Caco-2 (cell line): Measurements from ENCODE around the gene SLC37A1. TPM values are rescaled to one million over a fixed set of nuclear protein-coding genes. Genes with fewer than 3 reads are reported as not detected.

Experiments used
- BruUV-seq: library from RNA; stranded (reverse); fragments of 400-500 nt; replicated peaks from 2 replicates; lab custom pipeline; 2021; lab: Mats Ljungman, UMichigan
- CTCF ChIA-PET: fragments of 300-600 bp; sonication (Branson Sonifier 250); formaldehyde crosslinking; loops from one replicate; lab custom pipeline; 2022; ENCODE audit warnings: antibody characterized with exemption; lab: Charles Lee
- POLR2A ChIA-PET: fragments of 300-600 bp; sonication (Branson Sonifier 250); formaldehyde crosslinking; loops from one replicate; lab custom pipeline; 2022; ENCODE audit warnings: antibody characterized with exemption; lab: Charles Lee
- DNase-seq, 2 experiments: peaks; one replicate each; pipeline versions ENCODE4 v3.0.0 to v3.0.0-alpha.2; 2020 to 2022
- H3K27me3 ChIP-seq: replicated peaks from 2 replicates; pipeline ENCODE4 v1.6.0; 2011; ENCODE audit warnings: low read length; ENCODE audit not compliant: control insufficient read depth, insufficient read depth
- H3K36me3 ChIP-seq: 2 replicates; pipeline ENCODE4 v1.5.1; 2011; ENCODE audit warnings: low read length; ENCODE audit not compliant: control insufficient read depth, insufficient read depth
- H3K4me1 ChIP-seq: fragments of 250-450 bp; sonication (Bioruptor Pico); 2 replicates; pipeline ENCODE4 v1.5.1; 2020; ENCODE audit warnings: mild to moderate bottlenecking
- H3K4me3 ChIP-seq: 2 replicates; pipeline ENCODE4 v1.5.1; 2011; ENCODE audit warnings: low read depth, mild to moderate bottlenecking, control low read depth, low read length
- H3K9me3 ChIP-seq: fragments of 250-450 bp; sonication (Bioruptor Pico); 2 replicates; pipeline ENCODE4 v1.5.1; 2020; ENCODE audit warnings: mild to moderate bottlenecking, moderate library complexity
- H3K27ac Mint-ChIP-seq: one replicate; pipeline ENCODE4 v1.8.0; 2022; ENCODE audit warnings: mixed read lengths; ENCODE audit not compliant: unreplicated experiment
- H3K27me3 Mint-ChIP-seq: one replicate; pipeline ENCODE4 v1.8.0; 2022; ENCODE audit warnings: mixed read lengths; ENCODE audit not compliant: insufficient read depth, unreplicated experiment
- H3K36me3 Mint-ChIP-seq: one replicate; pipeline ENCODE4 v1.8.0; 2022; ENCODE audit warnings: mild to moderate bottlenecking, mixed read lengths; ENCODE audit not compliant: insufficient read depth, unreplicated experiment
- H3K4me1 Mint-ChIP-seq: one replicate; pipeline ENCODE4 v1.8.0; 2022; ENCODE audit warnings: low read depth, mixed read lengths; ENCODE audit not compliant: unreplicated experiment
- H3K4me3 Mint-ChIP-seq: one replicate; pipeline ENCODE4 v1.8.0; 2022; ENCODE audit warnings: mild to moderate bottlenecking, moderate library complexity, mixed read lengths; ENCODE audit not compliant: unreplicated experiment
- H3K9me3 Mint-ChIP-seq: one replicate; pipeline ENCODE4 v1.8.0; 2022; ENCODE audit warnings: mixed read lengths; ENCODE audit not compliant: unreplicated experiment
- intact Hi-C: fragments of 100-400 bp; cut with micrococcal nuclease; formaldehyde crosslinking; loops from one replicate; pipeline ENCODE4 v1.10.0; 2022; ENCODE audit not compliant: unreplicated experiment
- total RNA-seq: library from RNA; stranded (reverse); gene quantifications from 2 replicates; pipeline ENCODE4 v1.2.3, GENCODE V29; 2022
- TF ChIP-seq, protein P1 (sequence below), 2 experiments: fragments of 200-600 bp in 1 of 2; IDR thresholded peaks; 1 replicate in 1 of 2; 2 replicates in 1 of 2; pipeline versions ENCODE4 v1.5.1 to v1.8.0; 2011 to 2022; ENCODE audit warnings: antibody characterized with exemption in 1 of 2, control low read depth in 1 of 2, inconsistent platforms in 1 of 2, low read depth in 1 of 2, low read length in 1 of 2, mild to moderate bottlenecking in 1 of 2, moderate library complexity in 1 of 2; ENCODE audit not compliant: insufficient read depth in 1 of 2, severe bottlenecking in 1 of 2, unreplicated experiment in 1 of 2

The SLC37A1 gene
- total RNA-seq, 1 experiment from 2014 or later, result 9.8 TPM

DNA sequence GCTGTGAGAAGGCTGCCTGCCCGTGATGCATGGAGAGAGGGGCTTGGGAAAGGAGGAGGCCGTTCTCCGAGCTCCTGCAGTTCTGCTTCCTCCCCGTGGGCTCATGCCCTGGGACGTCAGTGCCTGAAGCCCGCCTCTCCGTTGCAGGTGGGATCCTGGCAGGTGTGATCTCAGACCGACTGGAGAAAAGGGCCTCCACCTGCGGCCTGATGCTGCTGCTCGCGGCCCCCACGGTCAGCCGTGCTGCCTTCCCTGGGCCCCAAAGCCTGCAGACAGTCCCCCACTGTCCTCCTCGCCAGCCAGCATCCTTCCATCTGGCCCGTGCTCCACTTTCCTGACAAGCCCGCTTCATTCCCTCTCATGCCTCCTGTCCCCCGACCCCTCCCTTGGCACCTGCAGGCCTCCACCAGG lies 50.9 kb downstream of the SLC37A1 start:
- H3K4me1 Mint-ChIP-seq, result no peaks in the 10 kb centered on the region

DNA sequence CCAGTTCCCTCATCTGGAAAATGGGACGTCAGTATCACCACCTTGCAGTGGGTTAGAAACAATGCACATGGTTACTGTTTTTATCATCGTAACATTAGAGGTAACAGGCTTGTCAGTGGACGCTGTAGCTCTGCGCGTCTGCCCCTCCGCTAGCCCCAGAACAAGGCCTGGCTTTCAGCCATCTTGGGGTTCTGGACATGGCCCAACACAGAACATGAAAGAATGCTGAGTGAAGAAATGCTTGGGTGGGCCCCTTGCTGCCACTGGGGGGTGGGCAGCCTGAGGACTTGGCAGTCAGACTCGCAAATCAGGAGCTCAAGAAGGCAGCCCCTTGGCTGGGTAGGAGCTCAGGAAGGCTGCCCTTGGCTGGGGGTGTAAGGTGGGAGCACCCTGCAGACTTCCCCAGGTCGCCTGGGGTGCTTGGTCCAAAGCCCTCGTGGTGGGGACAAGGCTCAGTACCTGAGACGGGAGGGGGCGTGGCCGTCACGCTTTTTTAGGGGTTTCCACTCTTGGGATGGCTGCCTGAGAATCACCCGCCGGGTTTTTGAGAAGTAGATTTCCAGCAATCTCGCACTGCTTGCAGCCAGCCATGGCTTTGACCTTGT lies 51.7 kb downstream of the SLC37A1 start:
- no peaks in the 10 kb centered on the region for H3K4me1 Mint-ChIP-seq
- ChIA-PET CTCF (no interaction called here), POLR2A (no interaction called here)
- no peaks in the 10 kb centered on the region for H3K36me3 ChIP-seq
- H3K4me3 ChIP-seq, result no peak overlapping the region
- no peaks in the 10 kb centered on the region for H3K27me3 Mint-ChIP-seq
- peak in 1 of 2 experiments; percentile 12 for DNase-seq
- no peak overlapping the region for H3K27ac Mint-ChIP-seq
- peaks cover 5% of the 10 kb centered on the region for H3K36me3 Mint-ChIP-seq
- BruUV-seq, result no TSS peak
- intact Hi-C loops, result no loop called here
- TF ChIP-seq, protein P1, sequence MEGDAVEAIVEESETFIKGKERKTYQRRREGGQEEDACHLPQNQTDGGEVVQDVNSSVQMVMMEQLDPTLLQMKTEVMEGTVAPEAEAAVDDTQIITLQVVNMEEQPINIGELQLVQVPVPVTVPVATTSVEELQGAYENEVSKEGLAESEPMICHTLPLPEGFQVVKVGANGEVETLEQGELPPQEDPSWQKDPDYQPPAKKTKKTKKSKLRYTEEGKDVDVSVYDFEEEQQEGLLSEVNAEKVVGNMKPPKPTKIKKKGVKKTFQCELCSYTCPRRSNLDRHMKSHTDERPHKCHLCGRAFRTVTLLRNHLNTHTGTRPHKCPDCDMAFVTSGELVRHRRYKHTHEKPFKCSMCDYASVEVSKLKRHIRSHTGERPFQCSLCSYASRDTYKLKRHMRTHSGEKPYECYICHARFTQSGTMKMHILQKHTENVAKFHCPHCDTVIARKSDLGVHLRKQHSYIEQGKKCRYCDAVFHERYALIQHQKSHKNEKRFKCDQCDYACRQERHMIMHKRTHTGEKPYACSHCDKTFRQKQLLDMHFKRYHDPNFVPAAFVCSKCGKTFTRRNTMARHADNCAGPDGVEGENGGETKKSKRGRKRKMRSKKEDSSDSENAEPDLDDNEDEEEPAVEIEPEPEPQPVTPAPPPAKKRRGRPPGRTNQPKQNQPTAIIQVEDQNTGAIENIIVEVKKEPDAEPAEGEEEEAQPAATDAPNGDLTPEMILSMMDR (IDR thresholded peaks at IDR 0.05; ENCODE audit: insufficient read depth in 1 of 2, low read depth in 1 of 2, low read length in 1 of 2, severe bottlenecking in 1 of 2, unreplicated experiment in 1 of 2), result no peak
- H3K9me3 Mint-ChIP-seq, result no peaks in the 10 kb centered on the region
- H3K27me3 ChIP-seq, result no peaks in the 10 kb centered on the region
- no peak overlapping the region for H3K4me3 Mint-ChIP-seq
- no peaks in the 10 kb centered on the region for H3K9me3 ChIP-seq
- no peaks in the 10 kb centered on the region for H3K4me1 ChIP-seq

More for the DNA sequence above, 50.9 kb downstream of the SLC37A1 start:
- ChIA-PET CTCF (no interaction called here), POLR2A (no interaction called here)
- Mint-ChIP-seq H3K36me3 (peaks cover 10% of the 10 kb centered on the region), H3K27ac (no peak overlapping the region), H3K27me3 (no peaks in the 10 kb centered on the region), H3K9me3 (no peaks in the 10 kb centered on the region), H3K4me3 (no peak overlapping the region)
- TF ChIP-seq, protein P1 (IDR thresholded peaks at IDR 0.05; ENCODE audit: insufficient read depth in 1 of 2, low read depth in 1 of 2, low read length in 1 of 2, severe bottlenecking in 1 of 2, unreplicated experiment in 1 of 2), result no peak
- Histone ChIP-seq H3K9me3 (no peaks in the 10 kb centered on the region), H3K4me3 (no peak overlapping the region), H3K4me1 (no peaks in the 10 kb centered on the region), H3K27me3 (no peaks in the 10 kb centered on the region), H3K36me3 (no peaks in the 10 kb centered on the region)
- peak in 1 of 2 experiments; percentile 30 for DNase-seq
- intact Hi-C loops, result no loop called here
- BruUV-seq, result no TSS peak

DNA sequence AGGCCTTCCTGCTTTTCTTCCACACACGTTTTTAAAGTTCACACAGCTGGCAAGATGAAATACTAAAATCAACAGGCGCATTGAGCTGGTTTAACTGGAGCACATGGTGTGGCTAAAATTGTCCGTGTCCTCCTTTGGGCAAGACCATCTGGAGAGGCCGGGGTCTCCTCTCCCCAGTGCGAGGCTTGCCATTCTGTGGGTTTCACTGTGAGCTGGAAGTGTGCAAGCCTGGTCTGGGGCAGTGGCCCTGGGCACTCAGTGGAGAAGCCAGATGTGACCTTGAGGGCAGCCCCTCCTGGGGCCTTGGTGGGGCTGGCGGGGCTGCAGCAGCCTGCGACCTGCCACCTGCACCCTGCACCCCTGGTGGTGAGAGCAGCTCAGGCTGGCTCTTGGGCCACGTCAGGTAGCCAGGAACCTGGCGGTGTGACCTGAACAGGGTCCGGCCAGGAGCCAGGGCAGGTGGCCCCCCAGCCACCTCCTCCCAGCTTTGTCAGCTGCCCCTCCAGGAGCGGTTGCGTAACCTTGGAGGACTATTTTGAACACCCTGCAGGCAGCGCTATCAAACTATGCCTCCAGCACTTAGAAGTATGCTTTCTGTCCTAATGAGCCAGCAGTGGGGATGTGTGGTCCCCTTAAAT lies 52.4 kb downstream of the SLC37A1 start:
- TF ChIP-seq, protein P1 (IDR thresholded peaks at IDR 0.05; ENCODE audit: insufficient read depth in 1 of 2, low read depth in 1 of 2, low read length in 1 of 2, severe bottlenecking in 1 of 2, unreplicated experiment in 1 of 2), result no peak

More for the DNA sequence above, 52.4 kb downstream of the SLC37A1 start:
- BruUV-seq, result no TSS peak
- POLR2A ChIA-PET, result no interaction called here
- no peak overlapping the region for H3K27ac Mint-ChIP-seq
- peaks cover under 1% of the 10 kb centered on the region for H3K36me3 Mint-ChIP-seq
- intact Hi-C loops, result no loop called here
- Histone ChIP-seq H3K36me3 (no peaks in the 10 kb centered on the region), H3K4me1 (no peaks in the 10 kb centered on the region), H3K4me3 (no peak overlapping the region), H3K27me3 (no peaks in the 10 kb centered on the region), H3K9me3 (no peaks in the 10 kb centered on the region)
- CTCF ChIA-PET, result no interaction called here
- no peaks in the 10 kb centered on the region for H3K27me3 Mint-ChIP-seq
- no peaks in the 10 kb centered on the region for H3K9me3 Mint-ChIP-seq
- peak in 1 of 2 experiments; percentile 1 for DNase-seq
- H3K4me1 Mint-ChIP-seq, result no peaks in the 10 kb centered on the region
- no peak overlapping the region for H3K4me3 Mint-ChIP-seq
